Caco-2 (cell line): ENCODE data around the gene TSFM. TPM values are rescaled to one million over a fixed set of nuclear protein-coding genes. Genes with fewer than 3 reads are reported as not detected.

Experiments used
- BruUV-seq: library from RNA; stranded (reverse); fragments of 400-500 nt; replicated peaks from 2 replicates; lab custom pipeline; 2021; lab: Mats Ljungman, UMichigan
- CTCF ChIA-PET: fragments of 300-600 bp; sonication (Branson Sonifier 250); formaldehyde crosslinking; loops from one replicate; lab custom pipeline; 2022; ENCODE audit warnings: antibody characterized with exemption; lab: Charles Lee
- POLR2A ChIA-PET: fragments of 300-600 bp; sonication (Branson Sonifier 250); formaldehyde crosslinking; loops from one replicate; lab custom pipeline; 2022; ENCODE audit warnings: antibody characterized with exemption; lab: Charles Lee
- DNase-seq, 2 experiments: peaks; one replicate each; pipeline versions ENCODE4 v3.0.0 to v3.0.0-alpha.2; 2020 to 2022
- H3K27me3 ChIP-seq: replicated peaks from 2 replicates; pipeline ENCODE4 v1.6.0; 2011; ENCODE audit warnings: low read length; ENCODE audit not compliant: control insufficient read depth, insufficient read depth
- H3K36me3 ChIP-seq: 2 replicates; pipeline ENCODE4 v1.5.1; 2011; ENCODE audit warnings: low read length; ENCODE audit not compliant: control insufficient read depth, insufficient read depth
- H3K4me1 ChIP-seq: fragments of 250-450 bp; sonication (Bioruptor Pico); 2 replicates; pipeline ENCODE4 v1.5.1; 2020; ENCODE audit warnings: mild to moderate bottlenecking
- H3K4me3 ChIP-seq: 2 replicates; pipeline ENCODE4 v1.5.1; 2011; ENCODE audit warnings: low read depth, mild to moderate bottlenecking, control low read depth, low read length
- H3K9me3 ChIP-seq: fragments of 250-450 bp; sonication (Bioruptor Pico); 2 replicates; pipeline ENCODE4 v1.5.1; 2020; ENCODE audit warnings: mild to moderate bottlenecking, moderate library complexity
- H3K27ac Mint-ChIP-seq: one replicate; pipeline ENCODE4 v1.8.0; 2022; ENCODE audit warnings: mixed read lengths; ENCODE audit not compliant: unreplicated experiment
- H3K27me3 Mint-ChIP-seq: one replicate; pipeline ENCODE4 v1.8.0; 2022; ENCODE audit warnings: mixed read lengths; ENCODE audit not compliant: insufficient read depth, unreplicated experiment
- H3K36me3 Mint-ChIP-seq: one replicate; pipeline ENCODE4 v1.8.0; 2022; ENCODE audit warnings: mild to moderate bottlenecking, mixed read lengths; ENCODE audit not compliant: insufficient read depth, unreplicated experiment
- H3K4me1 Mint-ChIP-seq: one replicate; pipeline ENCODE4 v1.8.0; 2022; ENCODE audit warnings: low read depth, mixed read lengths; ENCODE audit not compliant: unreplicated experiment
- H3K4me3 Mint-ChIP-seq: one replicate; pipeline ENCODE4 v1.8.0; 2022; ENCODE audit warnings: mild to moderate bottlenecking, moderate library complexity, mixed read lengths; ENCODE audit not compliant: unreplicated experiment
- H3K9me3 Mint-ChIP-seq: one replicate; pipeline ENCODE4 v1.8.0; 2022; ENCODE audit warnings: mixed read lengths; ENCODE audit not compliant: unreplicated experiment
- CTCF ChIP-seq, 2 experiments: fragments of 200-600 bp in 1 of 2; IDR thresholded peaks; 1 replicate in 1 of 2; 2 replicates in 1 of 2; pipeline versions ENCODE4 v1.5.1 to v1.8.0; 2011 to 2022; ENCODE audit warnings: antibody characterized with exemption in 1 of 2, control low read depth in 1 of 2, inconsistent platforms in 1 of 2, low read depth in 1 of 2, low read length in 1 of 2, mild to moderate bottlenecking in 1 of 2, moderate library complexity in 1 of 2; ENCODE audit not compliant: insufficient read depth in 1 of 2, severe bottlenecking in 1 of 2, unreplicated experiment in 1 of 2
- intact Hi-C: fragments of 100-400 bp; cut with micrococcal nuclease; formaldehyde crosslinking; loops from one replicate; pipeline ENCODE4 v1.10.0; 2022; ENCODE audit not compliant: unreplicated experiment
- total RNA-seq: library from RNA; stranded (reverse); gene quantifications from 2 replicates; pipeline ENCODE4 v1.2.3, GENCODE V29; 2022

TSFM gene
- total RNA-seq, 1 experiment from 2014 or later: 57.5 TPM

GRCh38 chr12:57769594-57769993, 13.0 kb upstream of the TSFM start:
- BruUV-seq: no TSS peak
- H3K36me3 Mint-ChIP-seq: peaks cover 28% of the 10 kb centered on the region

GRCh38 chr12:57770734-57771133, 11.9 kb upstream of the TSFM start:
- BruUV-seq: no TSS peak
- DNase-seq: no peak
- Histone ChIP-seq H3K36me3 (peaks cover 3% of the 10 kb centered on the region), H3K4me1 (peaks cover 18% of the 10 kb centered on the region), H3K9me3 (no peaks in the 10 kb centered on the region), H3K4me3 (no peak overlapping the region), H3K27me3 (no peaks in the 10 kb centered on the region)
- Mint-ChIP-seq H3K4me1 (peaks cover 14% of the 10 kb centered on the region), H3K4me3 (peak overlapping the region; percentile 88), H3K36me3 (peaks cover 28% of the 10 kb centered on the region), H3K27me3 (no peaks in the 10 kb centered on the region), H3K27ac (no peak overlapping the region), H3K9me3 (no peaks in the 10 kb centered on the region)
- intact Hi-C loops: no loop called here
- TF ChIP-seq CTCF (IDR thresholded peaks at IDR 0.05; ENCODE audit: insufficient read depth in 1 of 2, low read depth in 1 of 2, low read length in 1 of 2, severe bottlenecking in 1 of 2, unreplicated experiment in 1 of 2): no peak
- CTCF ChIA-PET: no interaction called here
- POLR2A ChIA-PET: no interaction called here

More at GRCh38 chr12:57769594-57769993, 13.0 kb upstream of the TSFM start:
- no peak for TF ChIP-seq CTCF (IDR thresholded peaks at IDR 0.05; ENCODE audit: insufficient read depth in 1 of 2, low read depth in 1 of 2, low read length in 1 of 2, severe bottlenecking in 1 of 2, unreplicated experiment in 1 of 2)
- peaks cover 18% of the 10 kb centered on the region for H3K4me1 ChIP-seq
- no peaks in the 10 kb centered on the region for H3K9me3 ChIP-seq
- H3K36me3 ChIP-seq: peaks cover 3% of the 10 kb centered on the region
- DNase-seq: no peak
- no peaks in the 10 kb centered on the region for H3K27me3 Mint-ChIP-seq
- ChIA-PET CTCF (no interaction called here), POLR2A (no interaction called here)
- no peak overlapping the region for H3K4me3 ChIP-seq
- H3K9me3 Mint-ChIP-seq: no peaks in the 10 kb centered on the region
- peak overlapping the region; percentile 88 for H3K4me3 Mint-ChIP-seq
- H3K27ac Mint-ChIP-seq: no peak overlapping the region
- peaks cover 14% of the 10 kb centered on the region for H3K4me1 Mint-ChIP-seq
- intact Hi-C loops: no loop called here
- no peaks in the 10 kb centered on the region for H3K27me3 ChIP-seq

DNA sequence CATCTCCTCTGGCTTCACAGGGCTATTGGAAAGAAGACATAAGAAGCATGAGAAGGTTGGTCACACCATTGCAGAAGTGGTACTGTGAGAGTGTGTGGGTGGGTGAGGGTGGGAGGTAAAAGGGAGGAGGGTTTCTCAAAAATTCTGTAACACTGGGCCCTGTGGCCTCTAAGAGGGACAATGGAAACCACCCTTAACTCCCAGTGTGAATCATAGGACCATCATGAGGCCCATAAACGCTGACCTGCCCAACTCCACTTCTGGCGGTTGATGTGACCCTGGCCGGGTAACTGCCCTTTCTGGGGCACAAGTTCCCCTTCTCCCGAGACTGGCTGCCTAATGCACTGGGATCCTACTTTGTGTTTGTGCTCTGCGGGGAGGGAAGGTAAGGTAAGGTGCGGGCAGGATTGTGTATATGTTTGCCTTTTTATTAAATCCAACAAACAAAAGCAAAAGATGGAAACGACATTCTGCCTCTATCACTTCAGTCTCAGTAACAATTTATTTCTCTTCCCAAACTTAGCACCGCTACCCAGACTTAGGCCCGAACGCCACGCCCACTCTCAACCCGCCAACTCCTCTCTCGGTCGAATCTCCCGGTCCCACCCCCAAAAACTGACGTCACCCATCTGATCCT, 11.2 kb upstream of the TSFM start:
- peak; percentile 90 for DNase-seq
- Histone ChIP-seq H3K27me3 (no peaks in the 10 kb centered on the region), H3K4me1 (peaks cover 18% of the 10 kb centered on the region), H3K9me3 (no peaks in the 10 kb centered on the region), H3K36me3 (peaks cover 3% of the 10 kb centered on the region), H3K4me3 (peak overlapping the region; percentile 82)
- no peak for TF ChIP-seq CTCF (IDR thresholded peaks at IDR 0.05; ENCODE audit: insufficient read depth in 1 of 2, low read depth in 1 of 2, low read length in 1 of 2, severe bottlenecking in 1 of 2, unreplicated experiment in 1 of 2)
- ChIA-PET CTCF (interaction anchor here (0.9 kb wide), 1 partner anchor 11 kb away, joined by 6 read pairs; no protein-coding TSS in a partner anchor), POLR2A (interaction anchor here (0.9 to 1.2 kb wide), 3 partner anchors 12 to 125 kb away, joined by 3 to 7 read pairs (median 5); partner anchors contain the start of gene CDK4)
- H3K4me3 Mint-ChIP-seq: peak overlapping the region; percentile 88
- intact Hi-C loops: no loop called here
- peaks cover 26% of the 10 kb centered on the region for H3K36me3 Mint-ChIP-seq
- no peaks in the 10 kb centered on the region for H3K27me3 Mint-ChIP-seq
- no peaks in the 10 kb centered on the region for H3K9me3 Mint-ChIP-seq
- BruUV-seq: TSS peak; percentile 66
- peak overlapping the region; percentile 97 for H3K27ac Mint-ChIP-seq
- H3K4me1 Mint-ChIP-seq: peaks cover 13% of the 10 kb centered on the region
